Astrocyte (in vitro differentiated cells and primary cell): Measurements from ENCODE around the gene DNAJB1.

ENCODE experiments used
- CTCF ChIP-seq: IDR thresholded peaks from 2 replicates; pipeline ENCODE4 v1.5.1; 2011; ENCODE audit warnings: low read depth, mild to moderate bottlenecking, inconsistent platforms, low read length, moderate library complexity; ENCODE audit not compliant: insufficient read depth
- EZH2 ChIP-seq: IDR thresholded peaks from 2 replicates; pipeline ENCODE4 v1.6.1; 2012; ENCODE audit warnings: mild to moderate bottlenecking, low read length, inconsistent platforms; ENCODE audit not compliant: insufficient read depth

GRCh38 chr19:14503285-14503684 is 14.9 kb downstream of the DNAJB1 start:
- TF ChIP-seq CTCF = no peak
- TF ChIP-seq EZH2 = no peak
